HG03175 (cell line): Measurements from ENCODE around the gene DEPDC5.

Source experiments
- ATAC-seq: cut with Tn5 transposase; IDR thresholded peaks from one replicate; pipeline ENCODE4 v1.9.1; 2021; ENCODE audit warnings: mild to moderate bottlenecking, moderate library complexity; ENCODE audit not compliant: unreplicated experiment

The DEPDC5 gene

DNA sequence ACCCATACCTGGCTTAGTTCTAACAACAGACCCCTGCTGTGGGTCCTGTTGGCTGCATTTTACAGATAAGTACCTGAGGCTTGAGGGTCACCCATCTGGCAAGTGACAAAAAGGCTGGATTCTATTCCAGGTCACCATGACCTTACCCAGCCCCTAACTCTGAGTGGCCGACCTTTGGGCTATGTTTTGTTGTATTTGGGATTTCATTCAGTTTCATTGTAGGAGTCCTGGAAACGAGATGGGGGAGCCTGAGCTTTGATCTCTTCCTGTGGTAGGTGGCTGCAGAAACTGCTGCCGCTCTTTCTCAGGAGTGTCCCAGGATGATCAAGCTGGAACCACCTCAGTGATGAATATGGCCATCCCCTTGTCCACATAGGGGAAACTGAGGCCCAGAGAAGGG is 165.9 kb downstream of the DEPDC5 start:
- ATAC-seq = no peak

DNA sequence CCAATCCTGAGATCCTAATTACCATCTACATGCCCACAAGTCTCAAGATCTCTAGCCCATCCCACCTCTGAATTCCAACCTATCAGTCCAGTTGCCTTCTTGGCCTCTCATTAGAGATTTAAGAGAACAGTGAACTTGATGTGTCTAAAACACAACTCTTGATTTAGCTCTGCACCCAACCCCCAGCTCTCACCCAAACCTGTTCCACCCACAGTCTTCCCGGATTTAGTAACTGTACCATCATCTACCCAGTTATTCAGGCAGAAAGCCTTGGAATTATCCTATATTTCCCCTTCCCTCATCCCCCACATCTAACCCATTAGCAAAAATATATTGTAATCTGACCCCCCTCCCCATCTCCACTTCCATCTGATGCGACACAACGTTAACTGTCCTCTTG is 166.5 kb downstream of the DEPDC5 start:
- ATAC-seq = no peak

DNA sequence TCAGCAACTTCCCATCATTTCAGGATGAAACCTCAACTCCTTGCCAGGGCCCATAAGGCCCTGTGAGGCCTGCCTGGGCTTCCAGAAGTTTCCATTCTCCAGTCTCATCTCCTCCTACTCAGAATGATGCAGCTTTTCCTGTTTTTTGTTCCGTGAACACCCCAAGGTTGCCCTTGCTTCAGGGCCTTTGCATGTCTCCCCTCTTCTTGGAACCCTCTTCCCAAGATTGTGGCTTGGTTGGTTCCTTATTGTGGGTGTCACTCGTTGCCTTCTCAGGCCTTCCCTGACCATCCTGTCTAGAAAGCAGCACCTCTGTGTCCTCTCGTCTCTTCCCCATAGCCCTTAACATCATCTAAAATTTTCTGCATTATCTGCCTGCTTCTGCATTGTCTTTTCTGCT is 167.3 kb downstream of the DEPDC5 start:
- ATAC-seq = no peak

DNA sequence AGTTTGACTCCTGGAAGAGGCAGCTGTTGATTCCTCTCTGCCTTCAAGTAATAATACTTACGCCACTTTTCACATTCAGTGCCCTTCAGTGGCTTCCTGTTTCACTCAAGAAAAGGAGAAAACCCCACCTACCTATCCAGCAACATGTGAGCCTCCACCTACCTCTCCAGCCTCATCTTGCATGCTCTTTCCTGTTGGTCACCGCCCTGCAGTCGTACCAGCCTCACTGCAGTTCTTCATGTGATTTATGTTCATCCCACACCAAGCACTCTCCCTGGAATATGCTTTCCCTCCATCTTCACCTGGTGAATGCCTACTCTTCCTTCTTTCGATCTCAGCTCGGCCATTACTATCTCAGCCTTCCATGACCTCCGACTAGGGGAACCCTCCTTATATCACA is 168.7 kb downstream of the DEPDC5 start:
- ATAC-seq = no peak

DNA sequence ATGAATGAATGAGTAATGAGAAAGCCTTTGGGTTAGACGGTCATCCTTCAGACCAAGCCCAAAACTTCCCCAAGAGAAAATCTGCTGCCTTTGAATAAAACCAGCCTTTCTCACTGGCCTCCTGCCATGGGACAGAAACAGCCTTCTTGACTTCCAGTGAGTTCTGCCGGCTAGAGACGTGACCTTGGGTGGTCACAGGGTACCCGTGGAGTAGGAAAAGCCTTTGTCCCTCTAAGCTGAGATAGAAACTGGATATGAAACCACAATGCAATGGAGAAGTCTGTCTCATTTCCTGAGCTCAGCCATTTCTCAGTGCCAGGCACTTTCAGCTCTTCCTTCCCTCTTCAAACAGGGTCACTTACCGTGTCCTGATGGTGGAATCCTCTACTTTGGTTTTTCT is 169.3 kb downstream of the DEPDC5 start:
- no peak for ATAC-seq

DNA sequence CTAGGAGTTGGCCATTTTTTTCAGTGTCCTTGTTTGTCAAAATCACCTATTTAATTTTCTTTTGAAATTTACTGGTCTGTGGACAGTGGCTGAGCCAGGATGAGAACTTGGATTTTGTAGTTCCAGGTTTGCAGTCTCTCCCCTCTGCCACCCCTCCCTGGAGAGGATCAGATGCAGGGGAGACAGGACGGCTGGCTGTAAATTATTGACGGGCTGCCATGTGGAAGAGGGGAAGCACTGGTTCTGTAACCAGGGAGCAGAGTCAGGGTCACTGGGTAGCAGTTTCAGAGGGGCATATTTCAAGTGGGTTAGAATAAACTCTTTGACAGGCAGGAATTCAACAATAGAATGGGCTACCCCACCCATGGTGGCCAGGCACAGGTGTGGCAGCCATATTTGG is 169.9 kb downstream of the DEPDC5 start:
- ATAC-seq = no peak

DNA sequence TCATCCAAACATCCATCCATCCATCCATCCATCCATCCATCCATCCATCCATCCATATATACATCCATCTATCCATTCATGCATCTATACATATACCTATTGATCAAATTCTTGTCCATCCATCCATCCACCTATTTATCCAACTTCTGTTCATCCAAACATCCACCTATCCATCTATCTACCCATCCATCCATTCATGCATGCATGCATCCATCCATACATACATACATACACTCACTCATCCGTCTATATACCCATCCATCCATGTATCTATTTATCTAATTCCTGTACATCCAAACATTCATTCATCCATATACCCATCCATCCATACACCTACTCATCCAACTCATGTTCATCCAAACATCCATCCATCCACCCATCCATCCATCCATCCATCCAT is 171.2 kb downstream of the DEPDC5 start:
- no peak for ATAC-seq

DNA sequence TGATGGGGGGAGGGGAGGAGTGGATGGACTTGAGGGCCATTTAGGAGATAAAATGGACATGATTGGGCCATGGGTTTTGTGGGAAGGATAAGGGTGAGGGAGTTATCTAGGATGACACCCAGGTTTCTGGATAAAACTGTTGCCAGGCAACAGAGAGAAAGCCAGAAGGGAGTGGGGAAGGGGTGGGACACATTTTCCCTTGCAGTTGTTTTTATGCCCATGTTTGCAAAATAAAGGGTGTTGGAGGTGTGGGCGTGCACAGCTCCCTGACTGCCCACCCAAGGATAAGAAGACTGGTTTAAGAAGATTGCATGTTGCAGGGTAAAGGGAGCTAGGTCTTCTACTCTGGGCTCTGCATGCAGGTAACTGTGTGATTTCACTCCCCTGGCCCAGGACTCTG is 172.2 kb downstream of the DEPDC5 start:
- no peak for ATAC-seq

DNA sequence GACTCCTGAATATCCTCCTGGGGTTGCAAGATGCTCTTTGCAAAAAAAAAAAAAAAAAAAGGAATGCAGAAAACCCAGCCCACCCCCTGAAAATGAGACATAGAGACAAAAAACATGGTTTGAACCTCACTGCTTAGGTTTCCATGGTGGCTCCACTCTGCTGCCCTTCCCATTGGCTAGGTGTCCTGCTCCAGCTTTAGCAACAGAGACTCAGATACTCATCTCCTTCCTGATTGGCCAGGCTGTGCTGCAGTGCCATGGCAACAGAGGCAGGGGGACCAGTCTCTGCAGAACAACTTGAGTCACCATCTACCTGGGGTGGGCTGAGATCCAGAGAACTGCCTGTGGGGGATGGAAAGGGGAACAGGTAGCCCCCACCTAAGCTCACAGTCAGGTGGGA is 173.2 kb downstream of the DEPDC5 start:
- no peak for ATAC-seq

DNA sequence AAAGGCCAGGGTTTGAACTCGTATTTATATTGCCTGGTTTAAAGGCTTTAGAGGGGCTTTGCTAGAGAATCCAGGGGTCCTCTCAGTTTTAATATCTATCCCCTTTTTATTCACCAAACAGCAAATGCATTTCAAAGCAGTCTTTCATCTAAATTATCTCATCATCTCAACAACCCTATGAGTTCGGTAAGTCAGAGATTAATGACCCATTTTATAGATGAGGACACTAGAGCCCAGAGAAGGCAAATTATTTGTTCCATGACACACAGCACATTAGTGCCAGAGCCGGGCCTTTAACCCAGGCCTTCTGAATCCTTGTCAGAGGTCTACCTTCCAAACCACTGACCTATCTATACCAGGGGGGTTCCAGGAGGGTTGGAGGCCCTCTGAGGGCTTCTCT is 173.7 kb downstream of the DEPDC5 start:
- no peak for ATAC-seq

DNA sequence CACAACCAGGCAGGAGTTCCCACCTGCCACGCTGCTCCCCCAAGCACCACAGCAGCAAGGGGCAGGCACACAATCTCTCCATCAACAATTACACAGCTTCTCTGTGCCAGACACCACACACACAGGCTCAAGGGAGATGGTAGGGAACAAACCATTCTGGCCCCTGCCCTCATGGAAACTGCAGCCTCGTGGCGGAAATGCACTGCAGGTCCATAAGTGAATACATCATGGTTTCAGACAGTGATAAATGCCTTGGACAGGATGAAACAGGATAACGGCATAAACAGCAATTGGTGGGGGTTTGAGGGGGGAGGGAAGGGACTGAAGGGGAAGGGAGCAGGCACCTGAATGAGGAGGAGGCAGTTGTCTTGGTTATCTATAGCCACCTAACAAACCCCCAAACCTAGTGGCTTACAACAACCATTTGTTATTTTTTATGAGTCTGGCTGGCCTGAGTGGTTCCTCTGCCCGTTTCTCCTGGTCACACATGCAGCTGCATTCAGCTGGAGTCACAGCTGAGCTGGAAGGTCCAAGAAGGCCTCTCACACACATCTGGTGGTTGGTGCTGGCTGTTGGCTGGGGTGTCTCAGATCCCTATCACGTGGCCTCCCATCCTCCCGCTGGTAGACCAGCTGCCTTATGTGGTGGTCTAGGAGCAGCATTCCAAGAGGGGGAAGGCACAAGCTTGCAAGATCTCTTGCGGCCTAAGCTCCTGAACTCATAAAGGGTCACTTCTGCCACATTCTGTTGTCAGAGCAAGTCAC is 175.5 kb downstream of the DEPDC5 start:
- ATAC-seq = no peak

DNA sequence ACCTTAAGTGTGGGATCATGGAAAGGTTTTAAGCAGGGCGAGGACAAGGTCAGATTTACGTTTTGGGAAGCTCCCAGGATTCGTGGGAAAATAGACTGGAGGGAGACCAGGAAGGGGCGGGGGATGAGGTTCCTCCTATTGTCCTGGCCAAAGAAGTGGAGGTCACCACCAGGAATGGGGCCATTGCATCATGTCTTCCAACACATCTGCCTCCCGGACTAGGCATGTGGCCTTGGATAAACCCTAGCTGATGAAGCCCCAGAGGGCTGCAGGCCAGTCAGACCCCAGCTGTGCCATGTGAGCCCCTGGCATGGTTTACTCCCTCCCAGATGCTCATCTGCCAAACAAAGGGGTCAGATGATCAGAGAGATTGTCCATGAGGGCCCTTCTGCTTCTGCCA is 179.0 kb downstream of the DEPDC5 start:
- no peak for ATAC-seq

DNA sequence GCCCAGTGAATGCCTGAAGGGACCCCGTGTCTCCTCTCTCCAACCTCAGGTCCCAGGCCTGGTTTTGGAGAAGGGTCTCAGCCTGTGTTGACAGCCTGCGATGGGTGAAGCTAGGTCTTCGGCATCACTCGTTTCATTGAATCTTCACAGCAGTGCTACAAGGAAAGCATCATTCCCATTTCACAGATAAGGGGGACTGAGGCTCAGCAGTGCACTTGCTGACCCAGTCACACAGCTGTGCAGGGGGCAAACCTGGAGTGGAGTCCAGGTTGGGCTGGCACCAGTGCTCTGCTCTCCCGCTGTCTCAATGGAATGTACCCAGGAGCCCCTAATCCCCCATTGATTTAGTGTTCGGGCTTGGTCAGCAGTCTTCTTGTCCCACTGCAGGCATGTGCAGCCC is 179.6 kb downstream of the DEPDC5 start:
- no peak for ATAC-seq

DNA sequence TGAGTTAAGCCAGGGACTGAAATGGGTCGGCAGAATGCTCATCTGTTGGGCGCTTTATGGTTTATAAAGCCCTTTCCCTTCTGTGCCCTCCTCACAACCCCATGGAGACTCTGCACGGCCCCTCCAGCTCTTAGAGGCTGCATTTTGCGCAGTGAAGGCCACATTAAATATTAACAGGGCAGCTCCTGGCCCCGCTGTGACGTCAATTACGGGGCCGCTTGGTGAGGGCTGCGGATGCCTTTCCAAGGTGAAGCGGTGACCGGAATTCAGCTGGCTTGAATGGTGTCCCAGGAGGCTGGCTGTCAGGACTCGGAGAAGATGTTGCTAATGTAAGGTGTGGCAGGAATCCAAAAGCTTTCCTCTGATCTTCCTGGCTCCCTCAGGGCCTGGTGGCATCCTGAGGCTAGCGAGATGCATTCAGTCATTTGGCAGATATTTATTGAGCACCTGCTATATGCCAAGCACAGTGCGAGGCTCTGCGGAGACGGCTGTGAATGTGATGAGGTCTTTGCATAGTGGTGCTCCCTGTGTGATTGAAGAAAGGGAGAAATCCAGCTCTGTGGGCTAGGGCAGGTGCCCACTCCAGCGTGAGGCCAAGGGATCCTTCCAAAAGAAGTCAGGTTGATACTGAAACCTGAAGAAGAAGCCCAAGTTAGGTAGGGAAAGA is 180.1 kb downstream of the DEPDC5 start:
- ATAC-seq = no peak

DNA sequence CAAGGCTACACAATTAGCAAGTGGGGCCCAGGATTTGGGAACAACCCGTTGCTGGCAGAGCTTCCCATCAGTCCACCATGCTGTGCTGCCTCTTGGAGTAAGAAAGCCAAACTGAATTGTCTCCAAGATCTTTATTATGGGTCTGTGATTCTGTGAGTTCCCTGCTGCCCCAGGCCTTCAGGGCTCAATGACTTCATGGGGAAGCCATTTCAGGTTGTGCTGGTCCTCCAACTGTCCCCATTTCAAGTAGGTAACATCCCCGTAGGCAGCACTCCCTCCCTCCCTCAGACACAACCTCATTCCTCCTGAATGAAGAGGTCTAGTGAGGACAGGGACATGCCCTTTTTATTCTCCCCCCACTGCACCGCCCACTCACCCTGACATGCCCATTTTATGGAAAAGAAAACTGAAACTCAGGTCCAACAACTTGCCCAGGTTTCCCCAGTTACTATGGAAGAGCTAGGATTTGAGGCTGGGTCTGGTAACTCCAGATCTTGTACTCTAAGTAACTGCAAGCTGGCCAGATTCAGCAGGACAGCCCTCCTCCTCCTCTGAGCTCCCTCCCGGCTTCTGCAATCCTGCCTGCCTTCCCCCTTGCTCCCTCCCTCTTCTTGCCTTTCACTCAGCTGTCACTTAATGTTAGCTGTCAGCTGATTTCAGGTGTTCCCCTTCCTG is 182.3 kb downstream of the DEPDC5 start:
- ATAC-seq = no peak

DNA sequence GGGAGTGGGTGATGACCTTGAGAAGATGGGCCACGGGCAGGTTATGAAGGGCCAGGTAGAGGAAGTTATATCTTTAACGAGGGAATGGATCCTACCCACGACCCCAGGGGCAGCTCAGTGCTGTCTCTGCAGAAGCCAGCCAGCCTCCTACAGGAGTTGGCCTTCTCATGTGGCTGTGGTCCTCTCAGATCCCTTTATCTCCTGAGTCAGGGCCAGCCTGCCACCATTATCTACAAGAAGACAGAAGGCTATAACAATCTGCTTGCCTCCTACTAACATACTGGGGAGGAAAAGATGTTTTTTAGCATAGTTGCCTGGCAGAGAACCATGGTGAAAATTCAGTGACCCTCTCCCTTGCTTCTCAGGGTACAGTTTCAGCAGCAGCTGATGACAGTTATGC is 183.5 kb downstream of the DEPDC5 start:
- ATAC-seq = no peak

DNA sequence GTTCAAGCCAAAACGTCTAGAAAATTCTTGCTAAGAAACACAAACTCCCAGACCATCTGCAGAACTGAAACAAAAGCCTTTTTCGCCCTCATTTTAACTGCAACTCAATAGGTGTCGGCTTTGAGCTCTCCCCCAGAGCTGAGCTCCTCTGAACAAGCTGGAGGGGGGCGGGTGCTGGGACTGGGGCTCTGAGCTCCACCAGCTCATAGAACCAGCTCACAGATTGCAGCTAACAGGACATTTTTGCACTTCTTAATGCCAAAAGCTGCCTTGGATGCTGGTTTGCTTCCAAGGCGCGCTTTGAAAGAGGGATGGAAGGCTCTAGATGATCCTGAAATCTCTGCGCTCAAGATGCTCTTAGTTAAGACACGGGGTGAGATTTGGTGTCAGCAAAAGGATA is 184.5 kb downstream of the DEPDC5 start:
- ATAC-seq = no peak

DNA sequence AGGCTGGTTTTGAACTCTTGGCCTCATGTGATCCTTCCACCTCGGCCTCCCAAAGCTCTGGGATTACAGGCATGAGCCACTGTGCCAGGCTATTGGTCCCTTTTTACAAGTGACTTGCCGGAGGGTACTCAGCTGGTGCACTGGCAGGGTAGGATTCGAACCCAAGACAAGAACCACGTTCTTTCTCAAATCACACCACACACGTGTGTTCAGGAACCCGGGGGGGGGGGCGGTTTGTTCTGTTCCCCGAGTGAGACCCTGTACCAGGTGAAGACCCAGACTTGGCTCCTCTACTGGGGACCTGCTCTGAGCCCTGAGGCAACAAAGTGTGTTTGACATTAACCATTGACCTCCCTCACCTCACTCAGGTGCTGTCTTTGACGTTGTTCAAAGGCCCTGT is 186.7 kb downstream of the DEPDC5 start:
- ATAC-seq = no peak

DNA sequence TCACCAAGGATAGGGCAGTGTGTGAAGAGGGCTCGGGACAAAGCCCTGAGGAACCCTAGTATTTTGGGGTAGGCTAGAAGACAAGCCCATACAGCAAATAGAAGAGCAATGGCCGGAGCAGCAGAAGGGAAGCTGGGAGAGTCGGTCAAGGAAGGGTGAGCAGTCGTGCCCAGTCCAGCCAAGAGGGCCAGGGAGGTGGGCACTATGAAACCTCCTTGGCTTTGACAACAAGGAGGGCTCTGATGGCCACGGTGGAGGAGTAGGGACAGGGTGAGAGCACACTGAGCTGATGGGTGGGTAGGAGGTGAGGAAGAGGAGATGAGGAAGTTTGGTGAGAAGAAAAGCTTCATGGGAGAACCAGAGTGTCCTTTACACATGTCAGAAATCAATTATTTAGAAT is 188.3 kb downstream of the DEPDC5 start:
- ATAC-seq = no peak

DNA sequence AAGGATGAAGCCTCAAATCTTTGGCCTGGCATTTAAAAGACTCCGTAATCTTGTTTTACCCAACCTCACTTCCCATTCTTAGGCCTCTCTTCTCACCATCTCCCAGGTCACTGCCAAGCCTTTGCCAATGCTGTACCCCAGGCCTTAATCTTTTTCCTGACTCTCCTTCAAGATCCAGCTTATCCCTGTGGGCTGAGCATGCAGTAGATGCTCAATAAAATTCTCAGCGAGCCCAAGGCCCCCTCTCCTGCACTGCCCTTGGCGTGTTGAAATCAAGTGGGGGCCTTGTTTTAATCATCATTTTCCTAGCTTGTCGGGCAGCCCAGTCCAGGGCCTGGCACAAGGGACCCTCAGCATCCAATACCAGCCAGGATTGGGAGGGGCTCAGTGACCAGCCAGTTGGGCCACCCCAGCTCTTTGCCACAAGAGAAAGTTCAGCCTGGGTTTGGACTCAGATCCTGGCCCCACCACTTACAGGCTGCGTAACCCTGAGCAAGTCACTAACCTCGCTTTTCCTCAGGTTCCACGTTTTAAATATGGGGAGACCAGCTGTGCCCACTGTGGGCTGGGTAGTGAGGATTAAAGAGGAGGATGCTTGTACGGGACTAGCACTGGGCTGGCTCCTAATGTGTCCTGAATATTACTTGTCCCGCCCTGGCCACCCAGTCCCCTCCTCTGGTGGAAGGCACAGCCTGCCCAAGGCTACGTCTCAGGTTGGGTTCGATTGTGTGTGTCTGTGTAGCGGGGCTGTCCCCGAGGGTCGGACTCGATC is 189.6 kb downstream of the DEPDC5 start:
- no peak for ATAC-seq

DNA sequence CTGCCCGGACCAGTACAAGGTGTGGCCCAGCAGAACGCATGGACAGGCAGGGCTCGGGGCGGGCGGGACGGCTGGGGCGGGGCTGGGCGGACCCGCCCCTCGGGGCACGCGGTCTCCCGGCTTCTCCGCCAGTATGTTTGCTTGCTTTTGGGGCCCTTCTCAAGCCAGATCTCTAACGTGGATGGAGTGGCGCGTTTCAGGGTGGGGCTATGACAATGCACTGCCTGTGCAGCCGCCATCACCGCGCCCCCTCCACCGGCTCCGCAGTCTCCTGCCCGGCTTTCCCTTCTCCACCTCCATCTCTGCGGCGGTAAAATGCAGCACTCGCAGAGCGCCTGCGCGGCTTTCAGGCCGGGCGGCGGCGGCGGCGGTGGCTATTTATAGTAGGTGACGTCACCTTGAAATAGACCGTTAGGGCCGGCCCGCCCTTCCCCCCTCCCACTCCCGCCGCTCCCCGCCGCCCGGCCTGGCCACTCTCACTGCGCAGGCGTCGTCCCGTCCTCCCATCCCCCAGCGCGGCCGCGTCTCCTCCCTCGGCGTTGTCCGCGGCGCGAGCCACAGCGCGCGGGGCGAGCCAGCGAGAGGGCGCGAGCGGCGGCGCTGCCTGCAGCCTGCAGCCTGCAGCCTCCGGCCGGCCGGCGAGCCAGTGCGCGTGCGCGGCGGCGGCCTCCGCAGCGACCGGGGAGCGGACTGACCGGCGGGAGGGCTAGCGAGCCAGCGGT is 190.3 kb downstream of the DEPDC5 start, which contains the start of gene YWHAH:
TSS of gene YWHAH (plus strand) at position 558 of the 722 bp plus-strand sequence. CDS start 199 bp downstream, outside the sequence.
- ATAC-seq = peak; percentile 66
